A673 (cell line): ENCODE measurements around the gene ZNF689.

ENCODE experiments used
- CTCF ChIP-seq: fragments of 300-800, 200-600 bp; sonication (generic); conservative IDR thresholded peaks from 2 replicates; pipeline ENCODE4 v1.5.1; 2017; ENCODE audit warnings: low read depth, mild to moderate bottlenecking, antibody characterized with exemption, low read length, moderate library complexity, mixed read lengths
- EZH2 ChIP-seq: fragments of 200-600 bp; sonication (generic); IDR thresholded peaks from 2 replicates; pipeline ENCODE4 v1.6.1; 2017; ENCODE audit warnings: borderline replicate concordance, low read depth, mild to moderate bottlenecking, mixed read lengths, antibody characterized with exemption, low read length; ENCODE audit not compliant: poor library complexity, severe bottlenecking

- TF ChIP-seq CTCF (no peak), EZH2 (no peak)
Observed at GRCh38 chr16:30565984-30566383, 44.2 kb downstream of the ZNF689 start.
